ENCODE measurements around the gene SPRR1B. TPM values are rescaled to one million over a fixed set of nuclear protein-coding genes. Genes with fewer than 3 reads are reported as not detected.

Gene SPRR1B
- total RNA-seq, result not detected

- no peak within 1 kb of the TSS for H3K27ac ChIP-seq
- intact Hi-C loops (cut with DNase I; ENCODE audit: low total_unique reads), result no loop called here
- no peaks in the 10 kb centered on the region for H3K36me3 ChIP-seq
- no peaks in the 10 kb centered on the region for H3K9me3 ChIP-seq
- no peaks in the 10 kb centered on the region for H3K4me1 ChIP-seq
- no peaks in the 10 kb centered on the region for H3K27me3 ChIP-seq
- TF ChIP-seq CTCF (IDR thresholded peaks at IDR 0.05), result no peak
- no peak within 1 kb of the TSS for H3K4me3 ChIP-seq
- DNase-seq (ENCODE audit: low spot score in 2 of 2), result no peak
Observed at GRCh38 chr1:153030895-153031294, at the start of gene SPRR1B. Gene SPRR1B (plus strand): TSS chr1:153031203. CDS start chr1:153032346, 1,143 bp downstream.

GRCh38 chr1:152982076-152982475, 48.9 kb upstream of the SPRR1B start:
- H3K36me3 ChIP-seq, result no peaks in the 10 kb centered on the region
- no peak overlapping the region for H3K4me3 ChIP-seq
- DNase-seq (ENCODE audit: low spot score in 2 of 2), result no peak
- peaks cover 0 to 3% of the 10 kb centered on the region in 2 donors for H3K27me3 ChIP-seq
- TF ChIP-seq CTCF (IDR thresholded peaks at IDR 0.05) (no peak), POLR2A (IDR thresholded peaks at IDR 0.05) (no peak), POLR2AphosphoS5 (IDR thresholded peaks at IDR 0.05) (no peak)
- H3K27ac ChIP-seq, result no peak overlapping the region
- no peaks in the 10 kb centered on the region for H3K9me3 ChIP-seq
- H3K4me1 ChIP-seq, result no peaks in the 10 kb centered on the region
- intact Hi-C loops (cut with DNase I; ENCODE audit: low total_unique reads), result no loop called here

GRCh38 chr1:152983234-152983633, 47.8 kb upstream of the SPRR1B start:
- no peak for DNase-seq (ENCODE audit: low spot score in 2 of 2)
- no peak overlapping the region for H3K27ac ChIP-seq
- H3K4me1 ChIP-seq, result no peaks in the 10 kb centered on the region
- H3K9me3 ChIP-seq, result no peaks in the 10 kb centered on the region
- intact Hi-C loops (cut with DNase I; ENCODE audit: low total_unique reads), result no loop called here
- peaks cover 0 to 3% of the 10 kb centered on the region in 2 donors for H3K27me3 ChIP-seq
- no peaks in the 10 kb centered on the region for H3K36me3 ChIP-seq
- TF ChIP-seq POLR2AphosphoS5 (IDR thresholded peaks at IDR 0.05), result no peak
- no peak for TF ChIP-seq CTCF (IDR thresholded peaks at IDR 0.05)
- TF ChIP-seq POLR2A (IDR thresholded peaks at IDR 0.05), result no peak
- no peak overlapping the region for H3K4me3 ChIP-seq

GRCh38 chr1:152983743-152984142, 47.3 kb upstream of the SPRR1B start, which contains the start of gene SPRR1A:
Gene SPRR1A (plus strand): TSS chr1:152984081. CDS start chr1:152985231, 1,150 bp downstream.
- intact Hi-C loops (cut with DNase I; ENCODE audit: low total_unique reads), result no loop called here

GRCh38 chr1:152986578-152986977, 44.4 kb upstream of the SPRR1B start:
- Histone ChIP-seq H3K27ac (no peak overlapping the region), H3K9me3 (no peaks in the 10 kb centered on the region), H3K27me3 (no peaks in the 10 kb centered on the region), H3K4me3 (no peak overlapping the region), H3K4me1 (no peaks in the 10 kb centered on the region), H3K36me3 (no peaks in the 10 kb centered on the region)
- intact Hi-C loops (cut with DNase I; ENCODE audit: low total_unique reads), result no loop called here
- no peak for TF ChIP-seq CTCF (IDR thresholded peaks at IDR 0.05)
- no peak for TF ChIP-seq POLR2A (IDR thresholded peaks at IDR 0.05)
- TF ChIP-seq POLR2AphosphoS5 (IDR thresholded peaks at IDR 0.05), result no peak
- no peak for DNase-seq (ENCODE audit: low spot score in 2 of 2)

More at GRCh38 chr1:152983743-152984142, 47.3 kb upstream of the SPRR1B start, which contains the start of gene SPRR1A:
- Histone ChIP-seq H3K27me3 (peaks cover 0 to 3% of the 10 kb centered on the region in 2 donors), H3K27ac (no peak within 1 kb of the TSS), H3K36me3 (no peaks in the 10 kb centered on the region), H3K9me3 (no peaks in the 10 kb centered on the region), H3K4me3 (no peak within 1 kb of the TSS), H3K4me1 (no peaks in the 10 kb centered on the region)
- no peak for TF ChIP-seq POLR2AphosphoS5 (IDR thresholded peaks at IDR 0.05)
- TF ChIP-seq CTCF (IDR thresholded peaks at IDR 0.05), result no peak
- TF ChIP-seq POLR2A (IDR thresholded peaks at IDR 0.05), result no peak
- no peak for DNase-seq (ENCODE audit: low spot score in 2 of 2)

Data from breast epithelium (tissue), 4 donors.